Smooth muscle cell (in vitro differentiated cells): Measurements from ENCODE around the gene WDFY2. TPM values are rescaled to one million over a fixed set of nuclear protein-coding genes. Genes with fewer than 3 reads are reported as not detected.

Source experiments
- DNase-seq: peaks from one replicate; lab custom pipeline; 2025; ENCODE audit not compliant: unreplicated experiment; lab: John Stamatoyannopoulos, UW
- H2AFZ ChIP-seq: fragments of 200-600 bp; sonication (generic); 2 replicates; pipeline ENCODE4 v1.6.0; 2016; ENCODE audit warnings: antibody characterized with exemption, low read depth, mild to moderate bottlenecking
- H3F3A ChIP-seq: fragments of 200-600 bp; sonication (generic); 2 replicates; pipeline ENCODE4 v1.6.0; 2017; ENCODE audit warnings: antibody characterized with exemption, low read depth
- H3K27ac ChIP-seq: fragments of 200-600 bp; sonication (generic); 2 replicates; pipeline ENCODE4 v1.5.1; 2016; ENCODE audit warnings: low read depth, mild to moderate bottlenecking
- H3K27me3 ChIP-seq: fragments of 200-600 bp; sonication (generic); 2 replicates; pipeline ENCODE4 v1.6.1; 2016; ENCODE audit warnings: low read depth, mild to moderate bottlenecking
- H3K36me3 ChIP-seq: fragments of 200-600 bp; sonication (generic); 2 replicates; pipeline ENCODE4 v1.5.1; 2016; ENCODE audit warnings: low read depth
- H3K4me1 ChIP-seq: fragments of 200-600 bp; sonication (generic); 2 replicates; pipeline ENCODE4 v1.5.1; 2016; ENCODE audit warnings: low read depth
- H3K4me2 ChIP-seq: fragments of 200-600 bp; sonication (generic); 2 replicates; pipeline ENCODE4 v1.6.0; 2016; ENCODE audit warnings: mild to moderate bottlenecking
- H3K4me3 ChIP-seq: fragments of 200-600 bp; sonication (generic); 2 replicates; pipeline ENCODE4 v1.5.1; 2016; ENCODE audit warnings: mild to moderate bottlenecking
- H3K79me2 ChIP-seq: fragments of 200-600 bp; sonication (generic); 2 replicates; pipeline ENCODE4 v1.6.0; 2016; ENCODE audit warnings: low read depth, mild to moderate bottlenecking
- H3K9ac ChIP-seq: fragments of 200-600 bp; sonication (generic); 2 replicates; pipeline ENCODE4 v1.6.0; 2016; ENCODE audit warnings: low read depth
- H3K9me3 ChIP-seq: fragments of 200-600 bp; sonication (generic); replicated peaks from 2 replicates; pipeline ENCODE4 v1.5.1; 2016; ENCODE audit warnings: low read depth
- H4K20me1 ChIP-seq: fragments of 200-600 bp; sonication (generic); 2 replicates; pipeline ENCODE4 v1.6.0; 2016; ENCODE audit warnings: low read depth
- WGBS: methylation state at CpG from one replicate; pipeline ENCODE4 v1.1.7; 2016; ENCODE audit warnings: low lambda C conversion rate; 5-methylcytosine and 5-hydroxymethylcytosine counted together
- polyA plus RNA-seq: library from polyadenylated mRNA; unstranded; fragments of >200 nt; fragmentation: Nextera tagmentation; extraction: Ambion mirVana; gene quantifications from 2 replicates; pipeline ENCODE4 v1.2.1, GENCODE V29; 2016
- total RNA-seq: library from RNA; depleted of rRNA; stranded (reverse); fragments of >200 nt; gene quantifications from 2 replicates; pipeline ENCODE4 v1.2.3, GENCODE V29; 2014
- TF ChIP-seq, protein P1 (sequence below): fragments of 200-600 bp; sonication (generic); IDR thresholded peaks from 2 replicates; pipeline ENCODE4 v1.5.1; 2017; ENCODE audit warnings: borderline replicate concordance, mild to moderate bottlenecking, antibody characterized with exemption; ENCODE audit not compliant: insufficient read depth, poor library complexity, severe bottlenecking

Gene WDFY2
- total and polyA plus RNA-seq, 2 experiments from 2014 or later = 6.6 to 13.7 TPM

DNA sequence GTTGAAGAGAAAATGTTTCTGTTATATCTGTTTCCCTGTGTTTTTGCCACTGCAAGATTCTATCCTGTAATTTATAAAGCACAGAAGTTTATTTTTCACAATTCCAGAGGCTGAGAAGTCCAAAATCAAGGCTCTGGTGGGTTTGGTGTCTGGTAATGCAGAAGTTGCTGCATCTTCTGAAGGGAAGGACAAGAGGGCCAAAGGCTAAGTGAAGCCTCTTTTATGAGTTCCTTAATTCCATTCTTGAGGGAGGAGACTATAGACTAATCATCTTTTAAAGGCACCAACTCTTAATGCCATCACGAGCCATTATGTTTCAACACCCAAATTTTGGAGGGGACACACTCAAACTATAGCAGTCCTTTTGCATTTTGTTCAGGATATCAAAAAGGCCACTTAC is 34.1 kb upstream of the WDFY2 start:
- H3K27ac ChIP-seq = no peak overlapping the region
- H3F3A ChIP-seq = no peaks in the 10 kb centered on the region
- H2AFZ ChIP-seq = peak overlapping the region; percentile 19
- H3K9ac ChIP-seq = no peak overlapping the region
- H3K4me1 ChIP-seq = no peaks in the 10 kb centered on the region
- H3K9me3 ChIP-seq = no peaks in the 10 kb centered on the region
- H3K27me3 ChIP-seq = no peaks in the 10 kb centered on the region
- TF ChIP-seq, protein P1, sequence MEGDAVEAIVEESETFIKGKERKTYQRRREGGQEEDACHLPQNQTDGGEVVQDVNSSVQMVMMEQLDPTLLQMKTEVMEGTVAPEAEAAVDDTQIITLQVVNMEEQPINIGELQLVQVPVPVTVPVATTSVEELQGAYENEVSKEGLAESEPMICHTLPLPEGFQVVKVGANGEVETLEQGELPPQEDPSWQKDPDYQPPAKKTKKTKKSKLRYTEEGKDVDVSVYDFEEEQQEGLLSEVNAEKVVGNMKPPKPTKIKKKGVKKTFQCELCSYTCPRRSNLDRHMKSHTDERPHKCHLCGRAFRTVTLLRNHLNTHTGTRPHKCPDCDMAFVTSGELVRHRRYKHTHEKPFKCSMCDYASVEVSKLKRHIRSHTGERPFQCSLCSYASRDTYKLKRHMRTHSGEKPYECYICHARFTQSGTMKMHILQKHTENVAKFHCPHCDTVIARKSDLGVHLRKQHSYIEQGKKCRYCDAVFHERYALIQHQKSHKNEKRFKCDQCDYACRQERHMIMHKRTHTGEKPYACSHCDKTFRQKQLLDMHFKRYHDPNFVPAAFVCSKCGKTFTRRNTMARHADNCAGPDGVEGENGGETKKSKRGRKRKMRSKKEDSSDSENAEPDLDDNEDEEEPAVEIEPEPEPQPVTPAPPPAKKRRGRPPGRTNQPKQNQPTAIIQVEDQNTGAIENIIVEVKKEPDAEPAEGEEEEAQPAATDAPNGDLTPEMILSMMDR = no peak
- H4K20me1 ChIP-seq = no peaks in the 10 kb centered on the region
- no peak overlapping the region for H3K4me3 ChIP-seq
- no peak for DNase-seq
- no peak overlapping the region for H3K4me2 ChIP-seq
- no peaks in the 10 kb centered on the region for H3K36me3 ChIP-seq
- 90% methylated on average over 1 of the region's 1 CpG for WGBS
- no peaks in the 10 kb centered on the region for H3K79me2 ChIP-seq

DNA sequence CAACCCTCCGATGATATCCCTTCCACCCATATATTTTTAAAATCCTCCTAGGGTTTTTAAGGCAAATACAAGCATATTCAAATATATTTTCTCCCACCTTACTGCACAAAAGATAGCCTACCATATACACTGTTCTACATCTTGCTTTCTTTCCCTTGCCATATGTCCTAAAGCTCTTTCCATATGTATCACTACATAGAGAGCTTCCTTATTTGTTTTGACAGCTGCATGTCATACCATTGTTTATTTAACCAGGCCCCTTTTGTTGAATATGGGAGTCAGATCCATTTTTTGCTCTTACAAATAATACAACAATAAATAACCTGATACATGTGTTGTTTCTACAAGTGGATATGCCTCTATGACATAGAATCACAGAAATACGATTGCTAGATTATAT is 32.8 kb upstream of the WDFY2 start:
- Histone ChIP-seq H3K36me3 (no peaks in the 10 kb centered on the region), H2AFZ (no peak overlapping the region), H3K4me1 (no peaks in the 10 kb centered on the region), H3K9me3 (no peaks in the 10 kb centered on the region), H3K4me2 (no peak overlapping the region), H3F3A (no peaks in the 10 kb centered on the region), H3K9ac (no peak overlapping the region), H3K79me2 (no peaks in the 10 kb centered on the region), H4K20me1 (no peaks in the 10 kb centered on the region), H3K4me3 (no peak overlapping the region), H3K27ac (no peak overlapping the region), H3K27me3 (no peaks in the 10 kb centered on the region)
- TF ChIP-seq, protein P1 = no peak
- 95% methylated on average over 2 of the region's 2 CpGs for WGBS
- DNase-seq = no peak

DNA sequence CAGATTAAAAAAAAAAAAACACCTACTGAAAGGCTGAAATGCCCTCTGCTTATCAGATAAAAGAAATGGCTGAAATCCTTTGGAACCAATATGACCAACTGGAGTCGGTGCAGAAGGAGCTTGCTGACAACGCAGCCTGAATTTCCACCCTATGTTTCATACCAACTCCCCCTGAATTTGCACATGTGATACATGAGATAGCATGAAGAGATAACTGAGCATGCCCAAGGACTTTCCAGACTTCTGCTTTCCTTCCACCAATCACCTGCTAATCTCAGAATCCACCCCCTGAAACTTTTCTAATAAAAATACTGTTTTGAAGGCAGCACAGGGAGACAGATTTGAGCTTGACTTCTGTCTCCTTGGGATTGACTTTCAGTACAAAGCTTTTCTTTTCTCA is 32.2 kb upstream of the WDFY2 start:
- Histone ChIP-seq H4K20me1 (no peaks in the 10 kb centered on the region), H2AFZ (no peak overlapping the region), H3K4me1 (no peaks in the 10 kb centered on the region), H3K4me2 (no peak overlapping the region), H3K27me3 (no peaks in the 10 kb centered on the region), H3F3A (peaks cover 3% of the 10 kb centered on the region), H3K79me2 (no peaks in the 10 kb centered on the region), H3K36me3 (no peaks in the 10 kb centered on the region), H3K9me3 (no peaks in the 10 kb centered on the region), H3K4me3 (no peak overlapping the region), H3K9ac (no peak overlapping the region), H3K27ac (no peak overlapping the region)
- 76% methylated on average over 2 of the region's 2 CpGs for WGBS
- TF ChIP-seq, protein P1 = no peak
- DNase-seq = no peak

DNA sequence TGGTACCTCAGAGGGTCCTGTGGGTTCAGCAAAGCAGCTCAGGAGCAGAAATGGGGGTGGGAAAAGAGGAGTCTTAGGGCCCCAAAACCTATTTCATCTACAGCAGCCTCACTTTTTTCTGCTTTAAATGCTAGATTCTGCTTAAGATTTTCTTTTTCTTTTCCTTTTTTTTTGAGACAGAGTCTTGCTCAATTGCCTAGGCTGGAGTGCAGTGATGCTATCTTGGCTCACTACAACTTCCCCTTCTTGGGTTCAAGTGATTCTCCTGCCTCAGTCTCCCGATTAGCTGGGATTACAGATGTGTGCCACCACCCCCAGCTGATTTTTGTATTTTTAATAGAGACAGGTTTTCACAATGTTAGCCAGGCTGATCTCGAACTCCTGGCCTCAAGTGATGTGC is 30.7 kb upstream of the WDFY2 start:
- H3K27me3 ChIP-seq = no peaks in the 10 kb centered on the region
- no peaks in the 10 kb centered on the region for H3K79me2 ChIP-seq
- no peaks in the 10 kb centered on the region for H3K9me3 ChIP-seq
- H3K9ac ChIP-seq = no peak overlapping the region
- WGBS = 92% methylated on average over 2 of the region's 2 CpGs
- no peak overlapping the region for H3K4me2 ChIP-seq
- H3K36me3 ChIP-seq = no peaks in the 10 kb centered on the region
- H2AFZ ChIP-seq = no peak overlapping the region
- no peaks in the 10 kb centered on the region for H3K4me1 ChIP-seq
- no peak overlapping the region for H3K27ac ChIP-seq
- TF ChIP-seq, protein P1 = no peak
- DNase-seq = no peak
- H3K4me3 ChIP-seq = no peak overlapping the region
- H3F3A ChIP-seq = peaks cover 13% of the 10 kb centered on the region
- no peaks in the 10 kb centered on the region for H4K20me1 ChIP-seq
